Activated CD8-positive, alpha-beta memory T cell treated with anti-CD3 and anti-CD28 coated beads for 4 hours (primary cell): ENCODE results near the gene C1QTNF4.
A peak's percentile ranks its signal among the peaks of the same experiment; 100 is the strongest.
"Not testable (repeated sequence)": the region's sequence is repeated elsewhere in the genome, so short reads cannot be mapped to it uniquely, and the experiment has no call there.

Experiments used
- DNase-seq, 2 donors: peaks; one replicate each; pipeline ENCODE4 v3.0.0-alpha.2; 2020; ENCODE audit warnings: low read depth in 2 of 2

C1QTNF4 gene

DNA sequence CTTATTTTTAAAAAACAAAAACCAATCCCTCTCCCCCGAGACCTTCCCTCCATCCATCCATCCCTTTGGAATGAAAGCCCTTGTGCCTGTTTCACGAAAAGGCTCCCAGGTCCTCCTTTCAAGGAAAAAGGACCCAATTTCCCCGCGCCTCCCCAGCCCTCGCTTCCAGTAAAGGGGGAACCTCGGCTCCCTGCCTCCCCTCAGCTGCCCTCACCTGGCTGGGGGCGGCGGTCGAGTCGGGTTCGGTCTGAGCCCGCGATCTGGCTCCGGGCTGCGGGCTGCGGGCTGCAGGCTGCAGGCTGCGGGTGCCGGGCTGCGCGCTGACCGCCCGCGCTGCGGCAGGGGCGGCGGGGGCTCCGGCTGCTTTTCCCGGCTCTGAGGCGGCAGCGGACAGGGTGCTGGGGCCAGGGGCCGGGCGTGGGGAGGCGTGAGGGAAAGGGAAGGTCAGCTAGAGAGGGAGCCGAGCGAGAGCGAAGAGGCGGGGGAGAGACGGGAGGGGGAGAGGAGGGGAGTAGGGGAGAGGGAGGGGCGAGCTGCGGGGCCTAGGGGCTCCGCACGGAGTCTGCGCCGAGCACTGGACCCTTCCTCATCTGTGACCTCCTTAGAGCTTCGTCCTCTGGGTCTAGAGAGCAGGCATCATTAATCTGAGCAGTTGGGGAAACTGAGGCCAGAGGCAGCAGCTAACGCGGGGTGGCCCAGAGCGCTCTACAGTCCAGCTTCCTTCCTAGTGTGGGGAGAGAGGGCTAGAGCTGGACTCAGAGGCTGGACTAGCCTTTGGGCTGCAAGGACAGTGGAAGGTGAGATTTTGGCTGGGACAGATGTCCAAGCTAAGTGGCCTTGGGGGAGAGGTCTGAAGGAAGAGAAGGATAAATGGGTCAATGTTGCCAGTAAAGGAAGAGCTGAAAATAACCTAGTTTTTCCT lies at the start of gene C1QTNF4:
C1QTNF4 (minus strand) TSS at position 478 of the 922 bp plus-strand sequence. CDS start 3,601 bp downstream, outside the sequence.
- no peak for DNase-seq

DNA sequence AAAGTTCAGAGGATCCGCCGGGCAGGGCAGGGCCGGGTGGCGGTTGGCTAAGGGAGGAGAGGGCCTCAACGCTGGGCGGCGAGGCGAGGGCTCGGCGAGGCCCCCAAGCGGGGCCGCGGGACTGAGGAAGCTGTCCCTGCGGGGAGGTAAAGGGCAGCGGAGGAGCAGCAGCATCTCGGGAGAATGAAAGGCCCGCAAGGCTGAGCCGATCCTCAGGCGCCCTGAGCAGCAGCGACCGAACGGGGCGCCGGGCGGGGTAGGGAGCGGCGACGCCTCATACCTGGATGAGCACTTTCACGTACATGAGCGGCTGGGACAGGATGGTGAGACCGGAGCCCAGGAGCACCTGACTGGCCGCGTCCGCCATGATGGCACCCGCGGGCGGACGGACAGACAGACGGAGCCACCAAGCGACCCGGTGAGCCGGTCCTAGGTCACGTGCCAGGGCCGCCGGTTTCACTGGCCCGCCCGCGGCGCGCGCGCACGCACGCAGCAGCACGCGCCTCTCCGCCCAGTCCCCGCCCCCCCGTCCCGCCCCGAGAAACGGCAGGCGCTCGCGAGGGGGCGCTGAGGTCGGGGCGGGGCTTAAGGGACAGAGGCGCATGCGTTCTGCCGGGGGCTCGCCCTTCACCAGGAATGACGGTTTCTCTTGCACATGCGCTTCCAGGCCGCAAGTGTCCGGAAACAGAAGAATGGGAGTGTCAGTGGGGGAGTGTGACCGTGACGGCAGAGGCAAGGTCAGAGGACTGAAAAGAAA lies 48.1 kb upstream of the C1QTNF4 start, which contains the start of gene MTCH2:
MTCH2 (minus strand) TSS at position 461 of the 757 bp plus-strand sequence; CDS start at position 367, 94 bp downstream.
- peak; percentile 92 to 93 for DNase-seq

DNA sequence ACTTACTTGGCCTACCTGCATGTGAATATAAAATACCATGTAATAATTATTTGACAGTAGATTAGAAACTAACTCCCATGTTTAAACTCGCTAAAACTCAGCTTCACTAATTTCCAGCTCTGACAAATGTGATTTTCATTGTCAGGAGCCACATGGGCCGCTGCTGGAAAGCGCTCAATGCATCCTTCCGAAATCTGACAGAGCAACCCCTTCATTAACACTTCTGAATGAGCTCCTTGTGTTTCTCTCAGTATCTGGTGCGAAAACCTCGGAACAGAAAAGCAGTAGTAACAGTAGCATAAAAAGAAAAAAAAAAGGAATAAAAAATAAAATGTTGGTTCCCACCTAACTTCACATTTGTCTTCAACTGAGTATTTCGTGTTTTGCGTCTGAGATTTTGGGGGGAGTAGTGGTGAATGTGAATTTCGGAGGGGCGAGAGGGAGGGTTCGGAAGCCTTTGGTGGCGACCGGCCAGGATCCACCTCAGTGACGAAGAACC lies 47.4 kb upstream of the C1QTNF4 start:
- DNase-seq: no peak

DNA sequence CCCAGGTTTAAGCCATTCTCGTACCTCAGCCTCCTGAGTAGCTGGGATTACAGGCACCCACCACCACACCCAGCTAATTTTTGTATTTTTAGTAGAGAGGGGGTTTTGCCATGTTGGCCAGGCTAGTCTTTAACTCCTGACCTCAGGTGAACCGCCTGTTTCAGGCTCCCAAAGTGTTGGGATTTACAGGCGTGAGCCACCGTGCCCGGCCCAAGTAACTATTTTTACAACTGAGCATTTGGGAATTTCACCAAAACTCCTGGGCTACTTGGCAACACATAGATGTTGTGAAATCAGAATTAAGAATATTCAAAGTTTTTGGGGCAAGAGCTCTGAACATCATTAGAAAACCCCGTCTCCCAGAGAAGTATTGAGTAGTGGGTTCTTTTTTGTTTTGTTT lies 46.3 kb upstream of the C1QTNF4 start:
- not testable (repeated sequence) for DNase-seq

- not testable (repeated sequence) for DNase-seq
These were observed 42.1 kb upstream of the C1QTNF4 start for GRCh38 chr11:47636331-47636730.

- DNase-seq: no peak
These were observed 37.3 kb upstream of the C1QTNF4 start for GRCh38 chr11:47631473-47631872.

DNA sequence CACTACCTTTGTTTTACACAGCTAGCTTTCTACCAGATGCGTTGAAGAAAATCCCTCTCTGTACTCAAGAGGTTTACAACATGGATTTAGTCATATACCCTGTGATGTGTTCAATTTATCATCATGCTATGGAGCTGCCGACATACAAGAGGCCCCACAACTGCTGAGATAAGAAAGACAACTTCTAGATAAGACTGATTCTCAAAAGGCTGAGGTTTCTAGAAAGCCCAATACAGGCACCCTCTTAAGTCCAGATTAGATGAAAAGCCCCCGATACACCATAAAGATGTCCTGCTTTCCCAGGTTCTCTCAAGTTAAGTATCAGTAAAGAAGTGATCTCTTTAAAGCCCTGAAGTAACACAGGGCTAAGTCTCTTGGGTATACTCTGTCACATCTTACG lies 33.8 kb upstream of the C1QTNF4 start:
- no peak for DNase-seq

DNA sequence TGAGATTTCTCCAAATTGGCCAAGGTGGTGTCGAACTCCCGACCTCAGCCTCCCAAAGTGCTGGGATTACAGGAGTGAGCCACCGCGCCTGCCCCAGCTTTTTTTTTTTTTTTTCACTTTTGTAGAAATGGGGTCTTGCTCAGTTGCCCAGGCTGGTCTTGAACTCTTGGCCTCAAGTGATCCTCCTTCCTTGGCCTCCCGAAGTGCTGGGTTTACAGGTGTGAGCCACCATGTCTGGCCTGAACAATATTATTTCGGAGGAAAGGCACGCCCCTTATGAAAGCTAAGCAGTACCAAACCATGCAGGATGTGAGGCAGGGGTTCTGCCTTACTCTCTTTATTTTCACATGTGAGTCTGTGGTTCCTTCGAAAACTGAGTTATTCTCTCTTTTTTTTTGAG lies 32.0 kb upstream of the C1QTNF4 start:
- no peak for DNase-seq

GRCh38 chr11:47620836-47621378 lies 26.7 kb upstream of the C1QTNF4 start:
- DNase-seq: no peak

GRCh38 chr11:47617417-47617809 lies 23.2 kb upstream of the C1QTNF4 start:
- DNase-seq: no peak

GRCh38 chr11:47616726-47617416 lies 22.7 kb upstream of the C1QTNF4 start:
- DNase-seq: no peak

GRCh38 chr11:47615249-47615648 lies 21.0 kb upstream of the C1QTNF4 start:
- no peak for DNase-seq

- DNase-seq: no peak
These were observed 17.2 kb upstream of the C1QTNF4 start for GRCh38 chr11:47611348-47611794.

DNA sequence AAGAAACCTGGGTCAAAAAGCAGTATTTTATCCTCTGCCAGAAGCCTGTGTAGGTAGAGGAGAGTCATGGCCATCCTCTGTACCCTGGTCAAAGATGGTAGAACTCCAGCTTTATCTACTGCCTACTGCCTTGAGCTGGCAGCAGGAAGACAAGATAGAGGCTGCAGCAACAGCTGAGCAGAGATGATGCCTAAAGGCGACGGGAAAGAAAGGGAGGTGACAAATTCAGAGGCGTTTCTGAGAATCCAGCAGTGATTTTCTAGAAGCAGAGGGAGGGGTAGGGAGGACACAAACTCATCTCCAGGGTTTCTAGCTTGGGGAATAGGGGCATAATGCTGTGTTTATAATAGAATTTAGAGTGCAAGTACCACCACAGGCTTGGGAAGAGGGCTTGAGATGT lies 15.5 kb upstream of the C1QTNF4 start:
- no peak for DNase-seq

DNA sequence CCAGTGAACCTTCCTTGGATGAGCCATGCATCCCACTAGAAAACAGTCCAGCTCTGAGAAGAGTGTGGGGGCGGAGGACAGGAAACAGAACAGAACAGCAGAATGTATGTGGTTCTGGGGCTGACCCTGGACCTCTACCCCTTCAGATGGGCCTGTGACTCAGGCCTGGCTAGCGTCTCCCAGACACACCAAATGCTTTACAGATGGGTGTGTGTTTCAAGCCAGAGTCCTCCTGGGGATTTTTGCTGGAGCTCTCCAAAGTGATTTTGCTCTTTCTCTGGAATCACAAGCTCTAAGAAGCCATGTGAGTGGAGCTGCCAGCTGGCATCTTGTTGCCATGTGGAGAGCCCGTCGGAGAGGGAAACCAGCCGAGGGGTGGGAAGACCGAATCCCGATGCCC lies 13.2 kb upstream of the C1QTNF4 start:
- DNase-seq: no peak

GRCh38 chr11:47606731-47607130 lies 12.5 kb upstream of the C1QTNF4 start:
- DNase-seq: no peak

- no peak for DNase-seq
These were observed 11.7 kb upstream of the C1QTNF4 start for GRCh38 chr11:47605921-47606320.

DNA sequence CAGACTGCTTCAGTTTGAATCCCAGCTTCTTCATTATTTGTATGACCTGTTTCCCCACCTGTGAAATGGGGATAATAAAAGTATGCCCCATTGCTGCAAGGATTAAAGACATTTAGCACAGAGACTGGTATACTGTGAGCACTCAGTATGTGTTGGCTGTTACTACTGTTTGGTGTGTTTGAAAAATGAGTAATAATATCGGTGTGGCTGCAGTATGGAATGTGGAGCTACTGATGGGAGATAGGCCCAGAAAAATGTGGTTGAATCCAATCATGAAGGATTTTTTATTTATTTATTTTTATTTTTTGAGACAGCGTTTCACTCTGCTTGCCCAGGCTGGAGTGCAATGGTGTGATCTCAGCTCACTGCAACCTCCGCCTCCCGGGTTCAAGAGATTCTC lies 9.1 kb upstream of the C1QTNF4 start:
- DNase-seq: no peak

- DNase-seq: no peak
These were observed 5.7 kb upstream of the C1QTNF4 start for GRCh38 chr11:47599902-47600301.

DNA sequence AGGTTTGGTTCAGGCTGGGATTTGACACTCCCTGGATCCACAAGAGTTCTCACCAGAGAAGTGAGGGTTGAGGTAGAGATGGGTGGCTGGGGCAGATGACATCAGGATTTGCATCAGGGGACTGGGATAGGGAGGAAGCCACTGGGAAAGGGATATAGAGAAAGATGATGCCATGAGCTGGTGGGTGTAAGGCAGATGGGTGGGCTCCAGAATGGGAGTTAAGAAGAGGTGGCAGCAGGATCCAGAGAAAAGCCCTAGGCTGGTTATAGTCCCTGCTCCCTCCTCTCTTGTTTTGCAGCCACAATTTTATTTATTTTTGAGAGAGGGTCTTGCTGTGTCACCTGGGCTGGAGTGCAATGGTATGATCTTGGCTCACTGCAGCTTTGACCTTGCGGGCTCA lies 1.8 kb upstream of the C1QTNF4 start:
- no peak for DNase-seq

- no peak for DNase-seq
These were observed 818 bp upstream of the C1QTNF4 start for GRCh38 chr11:47595029-47595428.
